EH (cell line): ENCODE results near the gene KCNK7.
"Not testable (repeated sequence)": the region's sequence is repeated elsewhere in the genome, so short reads cannot be mapped to it uniquely, and the experiment has no call there.

Experiments
- DNase-seq: peaks from one replicate; pipeline ENCODE4 v3.0.0-alpha.2; 2015; ENCODE audit warnings: low read depth

The KCNK7 gene, protein sequence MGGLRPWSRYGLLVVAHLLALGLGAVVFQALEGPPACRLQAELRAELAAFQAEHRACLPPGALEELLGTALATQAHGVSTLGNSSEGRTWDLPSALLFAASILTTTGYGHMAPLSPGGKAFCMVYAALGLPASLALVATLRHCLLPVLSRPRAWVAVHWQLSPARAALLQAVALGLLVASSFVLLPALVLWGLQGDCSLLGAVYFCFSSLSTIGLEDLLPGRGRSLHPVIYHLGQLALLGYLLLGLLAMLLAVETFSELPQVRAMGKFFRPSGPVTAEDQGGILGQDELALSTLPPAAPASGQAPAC

DNA sequence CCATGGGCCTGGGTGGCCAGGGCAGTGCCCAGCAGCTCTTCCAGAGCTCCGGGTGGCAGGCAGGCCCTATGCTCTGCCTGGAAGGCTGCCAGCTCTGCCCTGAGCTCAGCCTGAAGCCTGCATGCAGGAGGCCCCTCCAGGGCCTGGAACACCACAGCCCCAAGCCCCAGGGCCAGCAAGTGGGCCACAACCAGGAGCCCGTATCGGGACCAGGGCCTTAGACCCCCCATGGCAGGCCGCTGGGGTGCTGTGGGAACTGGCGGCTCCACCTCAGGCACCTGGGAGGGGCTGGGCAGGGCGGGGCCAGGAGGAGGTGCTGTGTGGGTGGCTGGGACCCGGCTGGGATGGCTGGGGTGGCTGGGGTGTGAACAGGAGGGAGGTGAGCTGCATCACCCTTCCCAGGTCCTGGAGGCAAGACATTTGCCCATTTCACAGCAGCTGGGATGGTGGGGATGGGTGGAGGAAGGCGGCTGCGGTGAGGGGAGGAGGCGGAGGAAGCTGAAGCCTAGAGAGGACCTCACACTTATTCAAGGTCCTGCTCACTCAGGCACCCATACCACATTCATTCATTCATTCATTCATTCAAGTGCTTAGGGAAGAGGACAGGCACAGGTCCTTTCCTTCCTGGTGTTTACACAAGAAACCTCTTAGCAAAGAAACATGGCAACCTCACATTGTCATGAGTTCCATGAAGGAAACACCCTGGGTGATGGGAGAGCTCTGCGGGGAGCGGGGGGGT is at the start of gene KCNK7:
TSS of gene KCNK7 (minus strand) at position 258 of the 739 bp plus-strand sequence. CDS start at position 230, 28 bp downstream.
- peak; percentile 31 for DNase-seq

DNA sequence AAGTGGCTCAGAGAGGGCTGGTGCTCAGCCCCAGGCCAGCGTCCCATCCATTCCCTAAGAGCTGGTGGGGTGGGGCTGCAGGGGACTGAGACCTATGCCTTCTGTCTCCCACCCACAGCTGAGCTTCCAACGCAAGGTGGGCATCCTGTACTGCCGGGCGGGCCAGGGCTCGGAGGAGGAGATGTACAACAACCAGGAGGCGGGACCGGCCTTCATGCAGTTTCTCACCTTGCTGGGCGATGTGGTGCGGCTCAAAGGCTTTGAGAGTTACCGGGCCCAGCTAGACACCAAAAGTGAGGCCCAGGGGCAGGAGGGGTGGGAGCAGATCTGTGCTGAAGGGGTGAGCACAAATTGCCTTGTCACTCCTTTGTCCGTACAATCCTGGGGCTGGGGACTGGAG is 49.2 kb upstream of the KCNK7 start:
- no peak for DNase-seq

DNA sequence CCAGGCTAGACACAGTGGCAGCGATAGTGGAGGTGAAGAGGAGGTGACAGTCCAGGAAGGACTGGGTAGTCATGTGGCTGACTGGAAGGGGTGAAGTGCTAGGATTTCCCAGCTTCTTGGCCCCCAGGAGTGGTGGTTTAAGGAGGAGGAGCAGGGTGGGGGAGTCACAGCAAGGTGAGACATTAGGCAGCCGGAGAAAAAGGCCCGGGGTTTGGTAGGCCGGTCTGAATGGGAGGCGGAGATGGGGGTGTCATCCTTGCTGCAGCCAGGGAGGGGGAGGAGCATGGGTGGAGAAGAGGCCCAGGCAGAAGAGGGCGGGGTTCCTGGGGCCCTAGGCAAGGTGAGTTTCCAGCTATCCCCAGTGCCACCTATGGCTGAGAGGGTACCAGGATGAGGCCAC is 48.4 kb upstream of the KCNK7 start:
- no peak for DNase-seq

DNA sequence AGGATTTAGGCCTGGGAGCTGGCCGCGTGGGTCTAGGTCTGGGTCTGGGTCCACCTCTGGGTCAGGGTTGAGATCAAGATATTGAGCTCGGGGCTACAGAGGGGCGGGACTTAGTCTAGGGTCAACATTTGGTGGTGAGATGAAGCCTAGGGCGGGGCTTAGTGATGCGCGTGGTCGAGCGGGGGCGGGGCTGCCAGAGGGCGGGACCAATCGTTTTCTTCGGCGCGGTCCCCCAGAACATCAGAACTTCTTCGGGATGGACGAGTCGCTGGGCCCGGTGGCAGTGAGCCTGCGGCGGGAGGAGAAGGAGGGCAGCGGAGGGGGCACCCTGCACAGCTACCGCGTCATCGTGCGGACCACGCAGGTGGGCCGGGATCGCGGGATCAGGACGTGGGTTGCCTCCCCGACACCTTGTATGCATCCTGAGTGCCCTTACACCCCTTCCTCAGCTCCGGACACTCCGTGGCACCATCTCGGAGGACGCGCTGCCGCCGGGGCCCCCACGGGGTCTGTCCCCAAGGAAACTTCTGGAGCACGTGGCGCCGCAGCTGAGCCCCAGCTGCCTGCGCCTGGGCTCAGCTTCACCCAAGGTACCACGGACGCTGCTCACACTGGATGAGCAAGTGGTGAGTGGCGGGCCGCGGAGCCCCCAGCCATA is 46.5 kb upstream of the KCNK7 start:
- no peak for DNase-seq

DNA sequence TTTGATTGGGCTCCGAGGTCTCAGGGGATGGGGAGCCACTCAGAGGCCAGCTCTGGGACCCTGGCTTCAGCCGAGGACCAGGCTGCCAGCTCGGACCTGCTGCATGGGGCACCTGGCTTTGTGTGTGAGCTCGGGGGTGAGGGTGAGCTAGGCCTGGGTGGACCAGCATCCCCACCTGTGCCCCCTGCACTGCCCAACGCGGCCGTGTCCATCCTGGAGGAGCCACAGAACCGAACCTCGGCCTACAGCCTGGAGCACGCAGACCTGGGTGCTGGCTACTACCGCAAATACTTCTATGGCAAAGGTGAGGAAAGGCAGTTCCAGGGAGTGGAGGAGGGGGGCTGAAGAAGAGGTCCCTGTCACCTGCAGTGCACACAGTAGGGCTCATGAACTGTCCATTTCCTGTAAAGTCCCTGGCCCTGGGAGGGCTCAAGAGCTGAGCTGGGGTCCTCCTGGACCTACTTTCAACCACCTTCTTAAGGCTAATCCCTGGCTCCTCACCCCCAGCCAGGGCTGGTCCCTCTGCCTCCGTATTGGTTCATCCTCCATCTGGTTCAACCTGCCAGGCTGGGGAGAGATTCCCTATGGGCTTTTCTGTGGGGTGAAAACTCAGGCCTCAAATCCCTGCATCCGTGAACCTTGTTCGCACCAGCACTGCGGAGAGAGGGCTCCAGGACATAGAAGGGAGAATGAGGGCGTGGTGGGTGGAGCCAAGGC is 45.9 kb upstream of the KCNK7 start:
- DNase-seq = no peak

DNA sequence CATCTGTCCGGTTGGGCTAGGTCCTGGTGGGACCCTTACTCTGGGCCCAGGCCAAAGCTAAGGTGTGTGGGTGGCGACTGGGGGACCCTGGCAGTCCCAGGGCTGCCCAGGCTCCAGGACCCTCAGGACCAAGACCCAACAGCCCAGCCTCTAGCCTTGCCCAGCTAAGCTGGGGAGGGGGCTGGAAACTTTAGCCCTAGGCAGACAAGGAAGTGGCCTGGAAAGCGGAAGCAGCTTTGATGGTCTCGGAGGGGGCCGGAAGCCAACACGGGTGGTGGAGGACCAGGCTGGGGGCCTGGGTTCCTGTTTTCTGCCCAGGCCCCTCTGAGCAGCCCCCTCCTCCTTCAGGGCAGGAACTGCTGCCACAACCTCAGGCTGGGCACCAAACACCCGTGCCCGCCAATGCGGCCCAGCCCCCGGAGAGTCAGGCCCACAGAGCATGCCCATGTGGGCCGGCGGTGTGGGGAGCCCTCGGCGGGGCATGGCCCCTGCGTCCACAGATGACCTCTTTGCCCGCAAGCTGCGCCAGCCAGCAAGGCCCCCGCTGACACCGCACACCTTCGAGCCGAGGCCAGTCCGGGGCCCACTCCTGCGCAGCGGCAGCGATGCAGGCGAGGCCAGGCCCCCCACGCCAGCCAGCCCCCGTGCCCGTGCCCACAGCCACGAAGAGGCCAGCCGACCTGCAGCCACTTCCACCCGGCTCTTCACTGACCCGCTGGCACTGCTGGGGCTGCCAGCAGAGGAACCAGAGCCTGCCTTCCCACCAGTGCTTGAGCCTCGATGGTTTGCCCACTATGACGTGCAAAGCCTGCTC is 45.1 kb upstream of the KCNK7 start:
- DNase-seq = no peak

DNA sequence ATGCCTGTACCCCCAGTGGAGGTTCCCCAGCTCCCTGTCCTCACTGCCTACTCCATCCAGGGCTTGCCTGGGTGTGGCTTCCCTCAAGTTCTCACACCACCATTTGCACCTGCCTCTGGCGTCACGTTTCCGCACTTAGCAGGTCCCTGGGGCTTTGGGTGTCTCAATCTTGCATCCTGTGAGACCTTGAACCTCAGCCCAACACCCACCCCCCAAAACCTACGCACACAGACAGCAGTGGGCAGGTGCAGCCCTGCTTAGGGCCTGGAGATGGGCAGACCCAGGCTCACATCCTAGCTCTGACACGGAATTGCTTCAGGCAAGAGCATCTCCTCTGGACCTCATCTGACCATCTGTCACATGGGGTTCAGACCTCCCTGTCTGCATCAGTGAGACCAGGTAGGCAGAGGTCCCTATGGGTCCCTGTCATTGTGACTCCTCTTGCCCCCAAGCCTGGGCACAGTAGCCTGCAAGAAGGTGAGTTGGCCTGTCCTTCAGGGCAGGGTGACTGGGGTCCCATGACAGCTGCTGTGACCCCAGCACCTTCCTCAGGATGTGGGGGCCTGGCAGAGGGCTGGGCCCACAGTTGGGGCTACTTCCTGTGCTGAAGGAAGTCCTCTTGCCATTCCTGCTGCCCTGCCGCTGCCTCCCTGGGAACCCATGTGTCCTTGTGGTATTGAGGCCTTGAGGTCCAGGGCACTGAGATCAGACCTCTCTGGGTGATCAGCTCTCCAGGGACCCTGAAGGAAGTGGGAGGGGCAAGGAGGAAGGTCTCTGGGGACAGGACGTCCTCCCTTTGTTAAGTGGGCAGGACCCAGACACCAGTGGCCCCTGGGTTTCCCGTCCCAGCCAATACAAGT is 44.3 kb upstream of the KCNK7 start:
- DNase-seq = peak; percentile 17

DNA sequence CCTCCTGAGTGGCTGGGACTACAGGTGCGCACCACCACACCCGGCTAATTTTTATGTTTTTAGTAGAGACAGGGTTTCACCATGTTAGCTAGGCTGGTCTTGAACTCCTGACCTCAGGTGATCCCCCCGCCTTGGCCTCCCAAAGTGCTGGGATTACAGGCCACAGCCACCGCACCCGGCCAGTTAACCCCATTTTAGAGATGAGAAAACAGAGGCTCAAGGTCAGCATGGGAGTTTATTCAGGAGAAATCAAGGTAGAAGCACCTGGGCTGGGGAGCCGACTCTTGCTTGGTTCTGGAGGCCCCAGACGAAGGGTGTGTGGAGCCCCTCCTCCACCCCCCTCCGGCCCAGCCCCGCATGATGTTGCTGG is 43.6 kb upstream of the KCNK7 start:
- not testable (repeated sequence) for DNase-seq

DNA sequence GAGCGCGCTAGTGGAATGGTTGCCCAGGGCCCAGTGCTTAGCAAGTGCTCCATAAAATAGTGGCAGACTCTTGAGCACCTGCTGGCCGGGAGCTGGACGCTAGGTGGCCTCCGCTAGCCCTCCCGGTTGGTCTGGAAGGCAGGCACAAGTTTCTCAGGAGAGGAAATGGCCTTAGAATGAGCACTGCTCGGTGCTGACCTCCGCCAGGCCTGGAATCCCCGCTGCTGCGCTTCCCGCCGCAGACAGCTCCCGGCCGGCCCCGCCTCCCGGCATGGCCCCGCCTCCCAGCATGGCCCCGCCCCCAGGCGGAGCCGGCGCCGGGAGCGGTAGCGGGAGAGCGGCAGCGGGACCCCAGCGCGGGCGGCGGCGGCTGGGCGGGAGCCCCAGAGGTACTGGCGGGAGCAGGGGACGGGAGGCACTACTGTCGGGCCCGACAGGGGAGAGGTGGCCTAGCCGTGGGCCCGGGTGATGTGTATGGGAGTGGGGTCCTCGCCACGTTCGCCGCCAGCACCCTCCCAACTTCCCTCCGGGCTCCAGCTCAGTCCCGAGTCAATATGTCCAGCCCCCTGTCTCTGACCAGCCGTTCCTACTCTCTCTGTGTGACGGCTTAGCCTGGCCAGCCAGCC is 42.3 kb upstream of the KCNK7 start, which contains the start of gene SIPA1:
TSS of gene SIPA1 (plus strand) at position 308 of the 626 bp plus-strand sequence. CDS start 2,821 bp downstream, outside the sequence.
- peak; percentile 96 for DNase-seq

DNA sequence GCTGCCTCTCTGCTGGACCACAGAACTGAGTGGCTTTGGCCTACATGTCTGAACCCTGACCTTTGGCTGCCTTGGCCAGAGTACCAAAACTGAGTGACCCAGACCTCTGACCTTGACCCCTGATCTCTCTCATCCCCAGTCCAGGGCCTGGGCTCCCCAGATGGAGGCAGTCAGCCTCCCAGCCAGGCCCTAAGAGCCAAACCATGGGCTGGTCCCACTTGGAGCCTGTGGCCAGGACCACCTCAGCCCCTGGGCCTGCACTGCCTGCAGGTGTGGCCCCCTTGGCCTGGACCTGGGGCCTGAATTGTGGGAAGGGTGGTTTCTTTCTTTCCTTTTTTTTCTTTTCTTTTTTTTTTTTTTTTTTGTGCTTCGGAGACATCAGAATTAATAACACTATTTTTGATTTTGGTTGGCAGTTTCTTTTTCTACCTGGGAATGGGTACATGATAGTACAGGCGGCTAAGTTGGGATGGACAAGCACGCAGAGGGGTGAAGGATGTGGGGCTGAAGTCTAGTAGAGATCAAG is 41.5 kb upstream of the KCNK7 start:
- no peak for DNase-seq

DNA sequence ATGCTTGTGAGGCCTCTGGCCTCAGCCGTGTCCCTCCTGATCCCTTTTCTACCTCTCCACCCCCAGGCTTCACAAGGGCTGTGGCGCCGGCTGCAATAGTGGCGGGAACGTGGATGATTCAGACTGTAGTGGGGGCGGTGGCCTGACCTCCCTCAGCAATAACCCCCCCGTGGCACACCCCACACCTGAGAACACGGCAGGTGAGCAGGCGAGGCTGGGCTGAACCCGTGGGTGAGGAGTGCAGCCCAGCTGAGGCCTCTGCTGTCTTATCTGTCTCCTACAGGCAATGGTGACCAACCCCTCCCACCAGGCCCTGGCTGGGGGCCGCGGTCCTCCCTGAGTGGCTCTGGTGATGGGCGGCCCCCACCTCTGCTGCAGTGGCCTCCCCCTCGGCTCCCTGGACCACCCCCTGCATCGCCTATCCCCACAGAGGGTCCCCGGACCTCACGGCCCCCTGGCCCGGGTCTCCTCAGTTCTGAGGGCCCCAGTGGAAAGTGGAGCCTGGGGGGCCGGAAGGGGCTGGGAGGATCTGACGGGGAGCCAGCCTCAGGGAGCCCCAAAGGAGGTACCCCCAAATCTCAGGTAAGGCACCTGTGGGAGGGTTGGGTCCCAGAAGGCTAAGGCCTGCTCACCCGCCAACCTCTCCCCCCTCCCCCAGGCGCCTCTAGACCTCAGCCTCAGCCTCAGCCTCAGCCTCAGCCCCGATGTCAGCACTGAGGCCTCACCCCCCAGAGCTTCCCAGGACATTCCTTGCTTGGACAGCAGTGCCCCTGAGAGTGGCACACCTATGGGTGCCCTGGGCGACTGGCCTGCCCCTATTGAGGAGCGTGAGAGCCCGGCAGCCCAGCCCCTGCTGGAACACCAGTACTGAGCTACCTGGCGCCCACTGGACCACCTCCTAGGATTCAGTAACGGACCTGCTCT is 40.8 kb upstream of the KCNK7 start:
- DNase-seq = no peak

DNA sequence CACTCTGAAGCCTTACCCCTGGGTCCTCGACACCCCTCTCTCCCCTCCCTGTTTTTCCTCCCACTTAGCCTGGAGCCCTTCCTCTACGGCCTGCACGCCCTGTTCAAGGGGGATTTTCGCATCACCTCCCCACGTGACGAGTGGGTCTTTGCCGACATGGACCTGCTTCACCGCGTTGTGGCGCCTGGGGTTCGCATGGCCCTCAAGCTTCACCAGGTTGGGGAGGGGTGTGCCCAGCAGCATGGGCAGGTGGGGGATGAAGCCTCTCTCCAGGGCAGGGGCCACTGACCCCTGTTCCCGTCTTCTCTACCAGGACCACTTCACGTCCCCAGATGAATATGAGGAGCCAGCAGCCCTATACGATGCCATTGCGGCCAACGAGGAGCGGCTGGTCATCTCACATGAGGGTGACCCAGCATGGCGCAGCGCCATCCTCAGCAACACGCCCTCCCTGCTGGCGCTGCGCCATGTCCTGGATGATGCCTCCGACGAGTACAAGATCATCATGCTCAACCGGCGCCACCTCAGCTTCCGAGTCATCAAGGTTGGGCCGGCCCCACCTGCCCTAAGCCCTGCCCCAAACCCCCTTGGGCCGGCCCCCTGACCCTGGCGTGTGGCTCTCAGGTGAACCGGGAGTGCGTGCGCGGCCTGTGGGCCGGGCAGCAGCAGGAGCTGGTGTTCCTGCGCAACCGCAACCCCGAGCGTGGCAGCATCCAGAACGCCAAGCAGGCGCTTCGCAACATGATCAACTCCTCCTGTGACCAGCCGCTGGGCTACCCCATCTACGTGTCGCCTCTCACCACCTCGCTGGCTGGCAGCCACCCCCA is 39.5 kb upstream of the KCNK7 start:
- DNase-seq = no peak

DNA sequence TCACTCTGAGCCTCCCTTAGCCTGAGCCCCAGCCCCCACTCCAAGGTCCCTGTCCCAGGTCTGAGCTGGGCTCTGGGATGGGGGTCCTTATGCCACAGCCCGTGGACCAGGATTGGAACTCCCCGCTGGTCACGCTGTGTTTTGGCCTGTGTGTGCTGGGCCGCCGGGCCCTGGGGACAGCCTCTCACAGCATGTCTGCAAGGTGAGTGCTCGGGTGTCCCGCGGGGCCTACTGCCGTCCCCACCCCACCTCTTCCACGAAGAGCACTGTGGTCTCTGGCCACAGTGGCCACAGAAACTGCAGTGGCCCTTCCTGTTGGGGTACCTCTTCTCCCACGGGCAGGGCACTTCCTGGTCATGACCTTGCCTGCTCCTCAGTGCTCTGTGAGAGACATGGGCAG is 38.8 kb upstream of the KCNK7 start:
- DNase-seq = no peak

DNA sequence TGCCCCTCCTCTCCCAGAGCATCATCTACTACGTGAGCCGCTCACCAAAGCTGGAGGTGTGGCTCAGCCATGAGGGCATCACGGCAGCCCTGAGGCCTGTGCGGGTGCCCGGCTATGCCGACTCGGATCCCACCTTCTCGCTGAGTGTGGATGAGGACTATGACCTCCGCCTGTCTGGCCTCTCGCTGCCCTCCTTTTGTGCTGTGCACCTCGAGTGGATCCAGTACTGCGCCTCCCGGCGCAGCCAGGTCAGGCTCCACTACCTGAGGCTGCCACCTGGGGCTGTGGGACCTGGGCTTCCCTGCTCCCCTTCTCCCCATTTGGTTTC is 38.5 kb upstream of the KCNK7 start:
- DNase-seq = no peak

DNA sequence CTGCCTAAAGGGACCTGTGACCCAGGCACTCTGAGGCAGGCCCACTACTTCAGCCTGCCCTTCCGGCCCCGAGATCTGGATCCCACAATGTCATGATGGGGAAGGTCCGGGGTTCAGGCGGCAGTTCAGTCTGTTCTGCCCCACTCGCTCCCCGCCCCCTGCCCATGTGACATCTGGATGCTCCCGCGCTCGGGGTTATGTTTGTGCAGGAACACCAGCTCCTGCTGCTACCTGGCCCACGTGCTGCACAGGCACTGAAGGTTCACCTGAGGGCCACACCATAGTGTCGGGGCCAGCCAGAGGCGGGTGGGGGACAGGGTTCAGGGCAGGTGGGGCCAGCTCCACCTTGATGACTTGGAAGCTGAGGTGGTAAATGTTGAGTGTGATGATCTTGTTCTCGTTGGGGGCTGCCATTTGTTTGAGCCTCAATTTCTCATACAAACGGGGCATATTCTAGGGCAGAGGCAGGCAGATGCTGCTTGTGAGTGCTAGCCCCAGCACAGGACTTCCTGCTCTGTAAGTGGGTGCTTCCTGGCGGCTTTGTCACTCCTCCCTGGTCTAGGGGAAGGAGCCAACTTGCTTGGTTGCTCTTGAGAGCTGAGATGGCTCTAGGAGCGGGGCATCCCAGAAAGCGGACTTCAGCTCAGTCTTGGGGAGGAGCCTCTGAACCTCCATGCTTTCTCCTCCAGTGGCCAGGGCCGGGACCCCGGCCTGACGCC is 37.9 kb upstream of the KCNK7 start:
- no peak for DNase-seq

DNA sequence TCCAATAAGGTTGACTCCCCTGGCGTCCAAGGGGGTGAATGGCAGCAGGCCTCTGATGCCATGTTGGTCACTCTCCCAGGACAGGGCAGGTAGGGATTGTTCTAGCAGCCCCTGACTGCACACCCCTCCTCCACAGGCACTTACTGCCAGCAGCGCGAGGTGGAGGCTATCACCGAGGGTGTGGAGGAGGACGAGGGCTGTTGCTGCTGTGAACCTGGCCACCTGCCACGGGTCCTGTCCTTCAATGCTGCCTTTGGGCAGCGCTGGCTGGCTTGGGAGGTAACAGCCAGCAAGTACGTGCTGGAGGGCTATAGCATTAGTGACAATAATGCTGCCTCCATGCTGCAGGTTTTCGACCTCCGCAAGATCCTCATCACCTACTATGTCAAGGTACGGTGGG is 34.6 kb upstream of the KCNK7 start:
- no peak for DNase-seq

DNA sequence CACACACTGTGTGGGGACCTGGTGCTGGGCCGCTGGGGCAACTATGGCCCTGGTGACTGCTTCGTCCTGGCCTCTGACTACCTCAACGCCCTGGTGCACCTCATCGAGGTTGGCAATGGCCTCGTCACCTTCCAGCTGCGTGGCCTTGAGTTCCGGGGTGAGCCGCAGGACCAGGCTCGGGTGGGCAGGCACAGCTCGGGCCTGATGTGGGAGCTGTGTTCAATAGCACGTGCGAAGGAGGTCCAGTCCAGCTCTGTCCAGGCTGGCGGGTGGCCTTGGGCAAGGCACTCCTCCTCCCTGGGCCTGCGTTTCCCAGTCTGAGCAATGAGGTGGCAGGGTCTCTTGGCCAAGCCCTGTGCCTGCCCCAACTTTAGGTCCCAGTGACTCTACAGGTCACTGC is 34.0 kb upstream of the KCNK7 start:
- DNase-seq = no peak
